Muscle layer of duodenum (tissue), 2 donors: ENCODE results near the gene FASTKD2.

Source experiments
- H3K27ac ChIP-seq: one replicate; pipeline ENCODE4 v1.7.0; 2013; ENCODE audit warnings: mild to moderate bottlenecking, low read length
- H3K27me3 ChIP-seq: one replicate; pipeline ENCODE4 v1.7.0; 2013; ENCODE audit warnings: low read depth, mild to moderate bottlenecking, control low read depth, low read length
- H3K36me3 ChIP-seq, 2 donors: one replicate each; pipeline ENCODE4 v1.7.0; 2013; ENCODE audit warnings: low read length in 2 of 2, control low read depth in 1 of 2, mild to moderate bottlenecking in 1 of 2; ENCODE audit not compliant: insufficient read depth in 2 of 2, control insufficient read depth in 1 of 2
- H3K4me1 ChIP-seq, 2 donors: one replicate each; pipeline ENCODE4 v1.7.0; 2013; ENCODE audit warnings: low read length in 2 of 2, mild to moderate bottlenecking in 2 of 2, control low read depth in 1 of 2, moderate library complexity in 1 of 2; ENCODE audit not compliant: insufficient read depth in 2 of 2, control insufficient read depth in 1 of 2
- H3K4me3 ChIP-seq, 2 donors: one replicate each; pipeline ENCODE4 v1.7.0; 2013; ENCODE audit warnings: low read length in 2 of 2, low read depth in 1 of 2, mild to moderate bottlenecking in 1 of 2
- H3K9me3 ChIP-seq, 2 donors: one replicate each; pipeline ENCODE4 v1.7.0; 2013; ENCODE audit warnings: low read length in 2 of 2, control low read depth in 1 of 2, mild to moderate bottlenecking in 1 of 2; ENCODE audit not compliant: control insufficient read depth in 1 of 2
- donor health status: healthy.

Gene FASTKD2

DNA sequence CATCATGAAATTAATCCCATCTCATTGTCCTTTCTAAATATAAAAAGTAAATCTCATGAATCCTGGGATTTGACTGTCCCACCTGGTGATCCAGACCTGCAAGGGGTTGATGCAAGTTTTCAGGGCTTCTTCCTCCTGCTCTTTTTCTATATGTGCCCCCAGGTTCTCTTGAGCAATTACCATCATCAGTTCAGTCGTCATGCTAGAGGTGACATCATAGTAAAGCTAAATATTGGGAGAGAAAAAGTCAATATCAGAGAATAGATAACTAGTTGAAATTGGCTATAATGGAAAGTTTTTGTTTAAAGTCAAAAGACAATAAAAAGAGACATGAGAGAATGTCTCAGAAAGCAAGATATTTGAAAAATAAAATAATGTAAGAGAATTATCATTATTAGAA lies 8.6 kb upstream of the FASTKD2 start:
- H3K36me3 ChIP-seq, result no peaks in the 10 kb centered on the region
- H3K27ac ChIP-seq, result no peak overlapping the region
- no peaks in the 10 kb centered on the region for H3K4me1 ChIP-seq
- H3K4me3 ChIP-seq, result no peak overlapping the region
- no peaks in the 10 kb centered on the region for H3K27me3 ChIP-seq
- no peaks in the 10 kb centered on the region for H3K9me3 ChIP-seq

DNA sequence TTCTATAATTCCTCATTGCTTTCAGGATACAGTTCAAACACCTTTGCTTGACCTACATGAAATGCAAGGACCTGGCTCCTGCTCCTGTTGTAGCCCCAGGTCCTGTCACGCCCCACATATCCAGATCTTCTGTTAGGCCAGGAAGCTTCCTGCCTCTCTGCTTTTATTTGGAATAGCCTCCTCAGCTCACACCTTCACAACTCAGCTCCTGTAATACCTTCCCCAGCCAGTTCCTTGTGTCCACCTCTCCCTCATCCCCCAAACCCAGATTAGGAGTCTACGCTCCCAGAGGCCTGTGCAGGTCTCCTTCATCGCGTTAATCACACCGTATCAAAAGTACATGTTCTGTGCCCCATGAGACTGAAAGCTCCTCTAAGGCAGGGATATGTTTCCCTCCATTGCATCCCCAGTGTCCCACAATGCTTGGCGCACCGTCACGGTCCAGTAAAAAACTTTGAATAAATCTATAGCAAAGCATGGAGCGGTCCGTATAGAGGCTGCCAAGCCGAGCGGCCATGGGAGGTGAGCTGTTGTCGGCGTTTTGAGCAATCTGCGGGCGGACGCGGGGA lies 649 bp upstream of the FASTKD2 start:
- no peaks in the 10 kb centered on the region for H3K27me3 ChIP-seq
- H3K4me1 ChIP-seq, result peaks cover 5 to 33% of the 10 kb centered on the region in 2 donors
- peak overlapping the region; percentile 97 for H3K27ac ChIP-seq
- peaks cover 9 to 15% of the 10 kb centered on the region in 2 donors for H3K36me3 ChIP-seq
- H3K9me3 ChIP-seq, result no peaks in the 10 kb centered on the region
- H3K4me3 ChIP-seq, result peak overlapping the region; percentile 80 to 96

DNA sequence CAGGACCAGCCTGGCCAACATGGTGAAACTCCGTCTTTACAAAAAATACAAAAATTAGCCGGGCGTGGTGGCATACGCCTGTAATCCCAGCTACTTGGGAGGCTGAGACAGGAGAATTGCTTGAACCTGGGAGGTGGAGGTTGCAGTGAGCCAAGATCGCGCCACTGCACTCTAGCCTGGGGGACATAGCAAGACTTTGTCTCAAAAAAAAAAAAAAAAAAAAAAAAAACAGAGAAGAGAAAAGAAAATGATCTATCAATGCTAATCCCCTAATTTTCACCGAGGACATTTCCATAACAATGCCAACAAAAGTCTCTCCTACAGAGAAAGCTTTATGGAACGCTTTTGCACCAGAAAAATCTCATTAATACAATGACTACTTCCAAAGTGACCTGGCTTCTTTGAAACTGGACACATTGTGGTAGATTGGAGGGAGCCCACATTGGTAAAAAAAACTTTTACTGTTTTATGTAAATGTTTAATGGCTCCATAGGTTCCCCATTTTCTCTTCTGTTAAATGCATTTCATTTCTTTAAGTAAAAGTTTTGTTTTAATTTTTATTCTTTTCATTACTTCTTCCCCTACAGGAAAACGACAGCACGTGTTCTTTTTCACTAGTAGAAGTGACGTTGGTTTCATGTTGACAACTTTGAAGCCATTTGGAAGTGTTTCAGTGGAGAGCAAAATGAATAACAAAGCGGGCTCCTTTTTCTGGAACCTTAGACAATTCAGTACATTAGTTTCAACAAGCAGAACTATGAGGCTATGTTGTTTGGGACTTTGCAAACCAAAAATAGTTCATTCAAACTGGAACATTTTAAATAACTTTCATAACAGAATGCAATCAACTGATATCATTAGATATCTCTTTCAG lies 888 bp downstream of the FASTKD2 start:
- H3K4me3 ChIP-seq, result peak overlapping the region; percentile 80 to 96
- H3K4me1 ChIP-seq, result peaks cover 5 to 33% of the 10 kb centered on the region in 2 donors
- H3K27ac ChIP-seq, result no peak overlapping the region
- no peaks in the 10 kb centered on the region for H3K9me3 ChIP-seq
- peaks cover 18 to 28% of the 10 kb centered on the region in 2 donors for H3K36me3 ChIP-seq
- no peaks in the 10 kb centered on the region for H3K27me3 ChIP-seq

DNA sequence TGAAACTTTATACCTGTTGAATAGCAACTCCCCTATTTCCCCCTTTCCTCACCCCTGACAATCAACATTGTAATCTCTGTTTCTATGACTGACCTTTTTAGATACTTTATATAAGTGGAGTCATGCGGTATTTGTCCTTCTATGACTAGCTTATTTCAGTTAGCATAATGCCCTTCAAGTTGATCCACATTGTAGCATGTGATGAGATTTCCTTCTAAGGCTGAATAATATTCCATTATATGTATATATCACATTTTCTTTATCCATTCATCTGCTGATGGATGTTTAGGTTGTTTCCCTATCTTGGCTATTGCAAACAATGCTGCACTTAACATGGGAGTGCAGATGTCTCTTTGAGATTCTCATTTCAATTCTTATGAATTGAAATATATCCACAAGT lies 9.5 kb downstream of the FASTKD2 start:
- H3K36me3 ChIP-seq, result peaks cover 29 to 85% of the 10 kb centered on the region in 2 donors
- peaks cover 0 to 5% of the 10 kb centered on the region in 2 donors for H3K9me3 ChIP-seq
- no peaks in the 10 kb centered on the region for H3K4me1 ChIP-seq
- H3K27ac ChIP-seq, result no peak overlapping the region
- no peak overlapping the region for H3K4me3 ChIP-seq
- H3K27me3 ChIP-seq, result no peaks in the 10 kb centered on the region

DNA sequence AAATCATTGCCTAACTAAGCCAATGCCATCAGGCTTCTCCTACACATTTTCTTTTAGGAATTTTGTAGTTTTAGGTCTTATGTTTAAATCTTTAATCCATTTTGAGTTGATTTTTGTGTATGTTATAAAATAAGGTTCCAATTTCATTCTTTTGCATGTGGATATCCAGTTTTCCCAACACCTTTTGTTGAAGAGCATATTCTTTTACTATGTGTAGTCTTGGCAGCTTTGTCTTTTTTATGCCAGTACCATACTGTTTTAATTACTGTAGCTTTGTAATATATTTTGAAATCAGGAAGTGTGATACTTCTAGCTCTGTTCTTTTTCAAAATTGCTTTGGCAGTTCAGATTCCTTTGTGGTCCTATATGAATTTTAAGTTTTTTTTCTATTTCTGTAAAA lies 11.0 kb downstream of the FASTKD2 start:
- H3K36me3 ChIP-seq, result peaks cover 32 to 82% of the 10 kb centered on the region in 2 donors
- peaks cover 0 to 8% of the 10 kb centered on the region in 2 donors for H3K9me3 ChIP-seq
- no peak overlapping the region for H3K27ac ChIP-seq
- no peaks in the 10 kb centered on the region for H3K4me1 ChIP-seq
- H3K4me3 ChIP-seq, result no peak overlapping the region
- no peaks in the 10 kb centered on the region for H3K27me3 ChIP-seq

DNA sequence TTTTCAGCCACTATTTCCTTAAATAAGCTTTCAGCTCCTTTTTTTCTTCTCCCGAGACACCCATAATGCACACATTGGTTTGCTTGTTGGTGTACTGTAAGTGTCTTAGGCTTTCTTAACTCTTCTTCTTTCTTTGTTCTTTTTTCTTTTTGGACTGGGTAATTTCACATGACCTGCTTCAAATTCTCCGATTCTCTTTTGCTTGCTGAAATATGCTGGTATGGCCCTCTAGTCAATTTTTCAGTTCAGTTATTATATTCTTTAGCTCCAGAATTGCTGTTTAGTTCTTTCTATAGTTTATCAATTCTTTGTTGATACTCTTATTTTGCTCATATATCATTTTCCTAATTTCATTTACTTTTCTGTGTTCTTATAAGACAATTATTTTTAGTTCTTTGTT lies 15.3 kb downstream of the FASTKD2 start:
- H3K36me3 ChIP-seq, result peaks cover 61 to 70% of the 10 kb centered on the region in 2 donors
- H3K9me3 ChIP-seq, result peaks cover 0 to 8% of the 10 kb centered on the region in 2 donors
- H3K27ac ChIP-seq, result no peak overlapping the region
- no peaks in the 10 kb centered on the region for H3K27me3 ChIP-seq
- H3K4me1 ChIP-seq, result no peaks in the 10 kb centered on the region
- no peak overlapping the region for H3K4me3 ChIP-seq

DNA sequence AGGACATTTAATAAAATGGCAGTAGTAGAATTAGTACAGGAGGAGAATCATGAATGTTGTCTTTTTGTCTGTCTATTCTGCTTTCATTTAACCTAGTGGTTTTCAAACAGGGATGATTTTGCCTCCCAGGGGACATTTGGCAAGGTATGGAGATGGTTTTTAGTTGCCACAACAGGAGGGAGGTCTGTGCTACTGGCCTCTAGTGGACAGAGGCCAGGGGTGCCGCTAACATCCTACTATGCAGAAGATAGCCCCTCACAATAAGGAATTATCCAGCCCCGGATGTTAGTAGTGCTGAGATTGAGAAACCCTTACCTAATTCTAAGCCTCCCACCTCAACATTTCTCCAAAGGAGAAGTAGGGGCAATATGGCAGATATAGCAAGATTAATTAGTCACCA lies 18.3 kb downstream of the FASTKD2 start:
- H3K4me3 ChIP-seq, result no peak overlapping the region
- peaks cover 0 to 3% of the 10 kb centered on the region in 2 donors for H3K9me3 ChIP-seq
- peaks cover 78 to 84% of the 10 kb centered on the region in 2 donors for H3K36me3 ChIP-seq
- no peaks in the 10 kb centered on the region for H3K27me3 ChIP-seq
- no peak overlapping the region for H3K27ac ChIP-seq
- H3K4me1 ChIP-seq, result no peaks in the 10 kb centered on the region

DNA sequence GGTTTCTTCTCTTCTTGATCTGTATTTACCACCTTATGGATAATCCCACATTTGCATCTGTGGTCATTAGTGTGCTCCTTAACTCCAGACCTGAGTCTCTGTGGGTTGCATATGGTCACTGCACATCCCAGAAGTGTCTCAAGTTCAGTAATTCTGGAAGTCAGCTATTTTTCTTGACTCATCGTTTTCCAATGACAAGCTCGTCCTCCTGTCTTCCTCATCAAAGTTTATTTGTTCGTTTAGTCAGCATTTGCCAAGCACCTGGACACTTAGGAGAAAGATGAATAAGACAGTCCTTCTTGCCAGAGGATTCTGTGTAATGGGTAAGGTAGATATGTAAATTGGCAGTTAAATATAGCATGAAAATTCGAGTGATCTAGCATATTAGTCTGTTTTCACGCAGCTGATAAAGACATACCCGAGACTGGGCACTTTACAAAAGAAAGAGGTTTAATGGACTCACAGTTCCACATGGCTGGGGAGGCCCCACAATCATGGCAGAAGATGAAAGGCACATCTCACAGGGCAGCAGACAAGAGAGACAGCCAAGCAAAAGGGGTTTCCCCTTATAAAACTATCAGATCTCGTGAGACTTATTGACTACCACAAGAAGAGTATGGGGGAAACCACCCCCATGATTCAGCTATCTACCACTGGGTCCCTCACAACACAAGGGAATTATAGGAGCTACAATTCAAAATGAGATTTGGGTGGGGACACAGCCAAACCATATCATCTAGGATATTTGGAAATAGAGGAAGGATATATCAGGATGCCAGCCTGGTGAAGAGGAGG lies 19.4 kb downstream of the FASTKD2 start:
- Histone ChIP-seq H3K4me3 (no peak overlapping the region), H3K27me3 (no peaks in the 10 kb centered on the region), H3K4me1 (no peaks in the 10 kb centered on the region), H3K27ac (no peak overlapping the region), H3K9me3 (peaks cover 0 to 3% of the 10 kb centered on the region in 2 donors), H3K36me3 (peaks cover 78 to 89% of the 10 kb centered on the region in 2 donors)

DNA sequence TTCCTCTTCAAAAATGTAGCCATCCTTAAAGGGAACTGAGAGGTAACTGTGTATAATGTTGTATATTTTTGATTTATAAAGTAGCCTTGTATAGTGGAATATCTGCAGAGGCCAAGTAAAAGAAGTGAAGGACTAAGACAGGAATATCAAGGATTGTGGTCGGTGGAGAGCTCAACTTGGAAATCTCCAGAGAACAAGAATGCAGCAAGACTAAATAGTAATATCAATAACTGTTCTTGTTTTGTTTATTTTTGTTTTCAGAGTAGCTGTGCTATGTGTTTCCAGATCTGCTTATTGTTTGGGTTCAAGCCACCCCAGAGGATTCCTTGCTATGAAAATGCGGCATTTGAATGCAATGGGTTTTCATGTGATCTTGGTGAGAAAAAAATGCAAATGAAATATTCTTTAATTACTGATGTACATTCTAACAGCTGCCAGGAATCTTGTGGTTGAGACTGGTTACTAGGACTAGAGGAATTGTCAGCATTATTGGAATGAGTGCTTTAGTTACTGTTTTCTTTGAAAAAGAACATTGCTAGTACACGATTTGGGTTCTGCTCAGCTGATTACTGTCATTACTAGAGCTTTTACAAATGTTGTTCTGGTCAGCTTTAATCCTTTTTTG lies 25.0 kb downstream of the FASTKD2 start:
- no peaks in the 10 kb centered on the region for H3K27me3 ChIP-seq
- no peak overlapping the region for H3K27ac ChIP-seq
- peaks cover 78 to 80% of the 10 kb centered on the region in 2 donors for H3K36me3 ChIP-seq
- no peak overlapping the region for H3K4me3 ChIP-seq
- no peaks in the 10 kb centered on the region for H3K4me1 ChIP-seq
- H3K9me3 ChIP-seq, result no peaks in the 10 kb centered on the region

DNA sequence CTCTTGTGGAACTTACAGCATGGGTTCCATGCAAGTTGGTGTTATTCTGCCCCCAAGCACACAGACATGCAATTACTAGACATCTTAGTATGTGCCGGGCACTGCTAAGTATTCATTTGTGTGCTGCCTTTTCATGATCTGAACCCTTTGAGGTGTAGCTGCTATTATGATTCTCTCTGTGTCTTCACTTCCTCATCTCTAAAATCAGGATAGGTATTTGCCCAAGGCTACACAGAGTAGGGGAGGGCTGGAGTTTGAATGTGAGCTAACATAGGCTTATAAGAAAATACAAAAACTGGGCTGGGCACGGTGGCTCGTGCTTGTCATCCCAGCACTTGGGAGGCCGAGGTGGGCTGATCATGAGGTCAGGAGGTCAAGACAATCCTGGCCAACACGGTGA lies 27.2 kb downstream of the FASTKD2 start:
- Histone ChIP-seq H3K27me3 (no peaks in the 10 kb centered on the region), H3K36me3 (peaks cover 56 to 59% of the 10 kb centered on the region in 2 donors), H3K27ac (no peak overlapping the region), H3K4me1 (no peaks in the 10 kb centered on the region), H3K4me3 (no peak overlapping the region), H3K9me3 (no peaks in the 10 kb centered on the region)

DNA sequence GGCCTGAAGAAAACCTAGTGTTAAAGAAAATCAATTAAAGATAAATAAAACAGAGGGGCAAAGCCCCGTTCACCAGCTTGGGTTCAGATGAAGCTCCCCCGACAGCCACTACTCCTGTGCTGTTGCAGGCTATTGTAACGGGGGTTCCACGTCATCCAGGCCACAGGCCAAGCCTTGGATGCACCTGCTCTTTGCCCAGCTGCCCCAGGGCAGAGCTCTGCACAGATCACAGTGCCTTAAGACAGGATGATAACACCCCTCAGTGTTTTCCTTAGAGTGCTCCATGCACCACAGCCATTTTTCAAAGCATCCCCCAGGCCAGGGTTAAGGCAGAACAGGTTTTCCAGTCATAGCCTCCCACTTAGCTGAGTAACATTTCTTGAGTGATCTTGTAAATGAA lies 32.0 kb downstream of the FASTKD2 start:
- Histone ChIP-seq H3K36me3 (peaks cover 13 to 15% of the 10 kb centered on the region in 2 donors), H3K4me1 (peaks cover 0 to 4% of the 10 kb centered on the region in 2 donors), H3K27me3 (no peaks in the 10 kb centered on the region), H3K27ac (no peak overlapping the region), H3K9me3 (no peaks in the 10 kb centered on the region), H3K4me3 (no peak overlapping the region)
